PFSK-1 (cell line): Measurements from ENCODE around the gene PCSK5.

Experiments used
- REST ChIP-seq, 2 experiments: IDR thresholded peaks; 2 replicates each; pipeline versions ENCODE4 v1.6.1 to v1.8.0; 2011 to 2012; ENCODE audit warnings: low read depth in 2 of 2, low read length in 2 of 2, control low read depth in 1 of 2, inconsistent platforms in 1 of 2, mild to moderate bottlenecking in 1 of 2, moderate library complexity in 1 of 2; ENCODE audit not compliant: insufficient read depth in 1 of 2
- TAF1 ChIP-seq: IDR thresholded peaks from 2 replicates; pipeline ENCODE4 v1.6.1; 2012; ENCODE audit warnings: low read length, control low read depth, borderline replicate concordance; ENCODE audit not compliant: insufficient read depth

DNA sequence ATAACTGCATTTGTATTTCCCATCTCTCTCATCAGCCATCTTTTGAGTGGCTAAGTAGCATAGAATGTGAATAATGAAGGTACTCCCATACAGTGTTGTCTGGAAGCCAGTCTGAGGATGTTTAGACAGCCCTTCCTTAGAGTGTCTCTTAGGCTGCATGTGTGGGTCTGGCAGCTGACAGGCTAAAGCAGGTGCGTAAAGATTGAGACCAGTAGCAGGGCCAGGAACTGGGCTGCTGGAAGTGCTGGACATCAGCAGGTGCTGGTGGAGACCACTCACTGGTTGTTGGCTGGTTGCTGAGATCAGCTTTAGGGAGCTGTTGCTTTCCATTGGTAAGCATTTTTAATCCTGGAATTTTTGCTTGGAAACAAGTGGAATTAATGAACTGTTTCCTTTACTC is 197.5 kb downstream of the PCSK5 start:
- TF ChIP-seq REST (IDR thresholded peaks at IDR 0.05; ENCODE audit: insufficient read depth in 1 of 2, low read depth in 2 of 2, low read length in 2 of 2) (no peak), TAF1 (no peak)
